GM12872 (cell line): Measurements from ENCODE around the gene DENND5A.

Experiments
- CTCF ChIP-seq: IDR thresholded peaks from 3 replicates; pipeline ENCODE4 v1.5.1; 2011; ENCODE audit warnings: low read depth, mild to moderate bottlenecking, low read length, moderate library complexity; ENCODE audit not compliant: insufficient read depth

The DENND5A gene

GRCh38 chr11:9091044-9091922, 173.9 kb downstream of the DENND5A start, which contains the start of gene SCUBE2:
Gene SCUBE2 (minus strand): TSS chr11:9091599. CDS start chr11:9091528, 71 bp downstream.
- no peak for TF ChIP-seq CTCF

- TF ChIP-seq CTCF: no peak
Measured at GRCh38 chr11:9090488-9091043, 174.6 kb downstream of the DENND5A start.

GRCh38 chr11:9089636-9090035, 175.5 kb downstream of the DENND5A start:
- TF ChIP-seq CTCF: no peak

DNA sequence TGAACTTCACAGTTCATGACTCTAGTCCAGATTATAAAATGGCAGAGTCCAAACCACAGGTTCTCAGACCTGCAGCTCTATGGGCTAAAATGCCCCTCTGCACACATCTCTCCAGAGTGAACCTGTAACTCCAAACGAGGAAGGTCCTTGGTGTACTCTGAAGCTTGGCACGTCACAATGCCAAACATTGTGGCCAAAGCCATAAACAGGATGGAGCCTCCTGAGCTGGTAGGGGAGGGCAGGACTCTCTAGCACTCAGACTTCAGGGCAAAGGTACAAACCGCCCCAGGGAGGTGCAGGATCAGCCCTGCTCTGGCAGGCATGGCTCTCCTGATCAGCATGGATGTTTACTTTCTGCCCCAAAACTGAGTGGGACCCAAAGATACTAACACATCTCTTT, 176.1 kb downstream of the DENND5A start:
- no peak for TF ChIP-seq CTCF
